Right renal cortex interstitium (tissue), 3 donors: Measurements from ENCODE around the gene SLA2. TPM values are rescaled to one million over a fixed set of nuclear protein-coding genes. Genes with fewer than 3 reads are reported as not detected.
"Not testable (repeated sequence)": the region's sequence is repeated elsewhere in the genome, so short reads cannot be mapped to it uniquely, and the experiment has no call there.

Experiments used
- DNase-seq, 3 donors: peaks; one replicate each; pipeline ENCODE4 v3.0.0-alpha.2; 2013; ENCODE audit warnings: low read depth in 3 of 3, low spot score in 2 of 3
- polyA plus RNA-seq, 3 donors: library from polyadenylated mRNA; unstranded; fragments of 120-200 nt; gene quantifications; one replicate each; pipeline ENCODE4 v1.2.1, GENCODE V29; 2013; ENCODE audit not compliant: insufficient read length in 3 of 3

The SLA2 gene
- polyA plus RNA-seq, 3 donors, result 0.28 to 0.82 (median 0.50) TPM

GRCh38 chr20:36646678-36647077 is 682 bp upstream of the SLA2 start:
- no peak for DNase-seq

- DNase-seq, result no peak
Observed at GRCh38 chr20:36645353-36645752, 643 bp downstream of the SLA2 start.

GRCh38 chr20:36644706-36645095 is 1.3 kb downstream of the SLA2 start:
- DNase-seq, result no peak

- no peak for DNase-seq
Observed at GRCh38 chr20:36644032-36644705, 1.8 kb downstream of the SLA2 start.

GRCh38 chr20:36642136-36642535 is 3.9 kb downstream of the SLA2 start:
- DNase-seq, result no peak

- no peak for DNase-seq
Observed at GRCh38 chr20:36641506-36641843, 4.5 kb downstream of the SLA2 start.

- not testable (repeated sequence) for DNase-seq
Observed at GRCh38 chr20:36638876-36639400, 7.1 kb downstream of the SLA2 start.

GRCh38 chr20:36634342-36634741 is 11.7 kb downstream of the SLA2 start:
- no peak for DNase-seq

- DNase-seq, result no peak
Observed at GRCh38 chr20:36633285-36633772, 12.7 kb downstream of the SLA2 start.

GRCh38 chr20:36632487-36633284 is 13.3 kb downstream of the SLA2 start:
- no peak for DNase-seq

- DNase-seq, result no peak
Observed at GRCh38 chr20:36632147-36632486, 13.9 kb downstream of the SLA2 start.

- no peak for DNase-seq
Observed at GRCh38 chr20:36631646-36632045, 14.3 kb downstream of the SLA2 start.

GRCh38 chr20:36629719-36630681 is 16.0 kb downstream of the SLA2 start:
- no peak for DNase-seq

GRCh38 chr20:36628076-36628475 is 17.9 kb downstream of the SLA2 start:
- no peak for DNase-seq

- no peak for DNase-seq
Observed at GRCh38 chr20:36624944-36625324, 21.1 kb downstream of the SLA2 start.

GRCh38 chr20:36624068-36624943 is 21.7 kb downstream of the SLA2 start:
- DNase-seq, result no peak

GRCh38 chr20:36623444-36623843 is 22.6 kb downstream of the SLA2 start:
- no peak for DNase-seq

- DNase-seq, result no peak
Observed at GRCh38 chr20:36620917-36621316, 25.1 kb downstream of the SLA2 start.

- DNase-seq, result no peak
Observed at GRCh38 chr20:36614781-36615557, 31.0 kb downstream of the SLA2 start.
